Measurements from ENCODE around the gene MAP6D1. TPM values are rescaled to one million over a fixed set of nuclear protein-coding genes. Genes with fewer than 3 reads are reported as not detected.

MAP6D1 gene
- total and polyA plus RNA-seq, 2 donors (not counting 1 experiment from before 2014, with no cell fraction given), result 0.46 to 4.2 TPM

DNA sequence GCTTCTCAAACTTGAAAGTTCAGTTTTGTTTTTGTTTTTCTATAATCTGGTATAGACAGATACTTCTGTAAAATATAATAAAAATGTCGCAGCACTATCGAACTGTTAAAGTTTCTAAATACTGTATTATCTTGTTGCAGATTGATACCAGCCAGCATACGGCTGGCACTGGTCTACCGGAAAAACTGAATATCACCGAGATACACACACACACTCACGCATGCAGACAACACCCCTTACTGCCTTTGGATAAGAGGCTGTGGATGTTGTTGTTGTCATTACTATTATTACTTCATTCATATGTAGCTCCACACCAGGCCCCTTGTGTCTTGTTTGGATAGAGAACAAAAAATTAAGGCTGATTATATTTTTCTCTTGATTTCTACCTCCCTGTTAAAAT is 32.4 kb downstream of the MAP6D1 start:
- H3K4me3 Mint-ChIP-seq, result no peak overlapping the region
- TF ChIP-seq EZH2 (IDR thresholded peaks at IDR 0.05; ENCODE audit: borderline replicate concordance, insufficient read depth, low read depth, low read length, poor library complexity, severe bottlenecking), result no peak
- TF ChIP-seq, protein P1, sequence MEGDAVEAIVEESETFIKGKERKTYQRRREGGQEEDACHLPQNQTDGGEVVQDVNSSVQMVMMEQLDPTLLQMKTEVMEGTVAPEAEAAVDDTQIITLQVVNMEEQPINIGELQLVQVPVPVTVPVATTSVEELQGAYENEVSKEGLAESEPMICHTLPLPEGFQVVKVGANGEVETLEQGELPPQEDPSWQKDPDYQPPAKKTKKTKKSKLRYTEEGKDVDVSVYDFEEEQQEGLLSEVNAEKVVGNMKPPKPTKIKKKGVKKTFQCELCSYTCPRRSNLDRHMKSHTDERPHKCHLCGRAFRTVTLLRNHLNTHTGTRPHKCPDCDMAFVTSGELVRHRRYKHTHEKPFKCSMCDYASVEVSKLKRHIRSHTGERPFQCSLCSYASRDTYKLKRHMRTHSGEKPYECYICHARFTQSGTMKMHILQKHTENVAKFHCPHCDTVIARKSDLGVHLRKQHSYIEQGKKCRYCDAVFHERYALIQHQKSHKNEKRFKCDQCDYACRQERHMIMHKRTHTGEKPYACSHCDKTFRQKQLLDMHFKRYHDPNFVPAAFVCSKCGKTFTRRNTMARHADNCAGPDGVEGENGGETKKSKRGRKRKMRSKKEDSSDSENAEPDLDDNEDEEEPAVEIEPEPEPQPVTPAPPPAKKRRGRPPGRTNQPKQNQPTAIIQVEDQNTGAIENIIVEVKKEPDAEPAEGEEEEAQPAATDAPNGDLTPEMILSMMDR (IDR thresholded peaks at IDR 0.05), result no peak
- Histone ChIP-seq H3K27ac (ENCODE audit: low read length in 2 of 2) (no peak overlapping the region), H3K4me3 (ENCODE audit: control extremely low read depth in 1 of 5, extremely low read depth in 1 of 5, insufficient read depth in 1 of 5, low read depth in 2 of 5, low read length in 4 of 5) (no peak overlapping the region), H3K4me1 (ENCODE audit: control insufficient read depth in 2 of 2, insufficient read depth in 2 of 2, low read length in 2 of 2) (no peaks in the 10 kb centered on the region), H4K20me1 (ENCODE audit: control insufficient read depth, insufficient read depth, low read length, poor library complexity, severe bottlenecking) (no peaks in the 10 kb centered on the region), H3K9me3 (ENCODE audit: control extremely low read depth in 1 of 3, control insufficient read depth in 2 of 3, insufficient read depth in 1 of 3, low read length in 2 of 3) (no peaks in the 10 kb centered on the region), H2AFZ (ENCODE audit: insufficient read depth, low read depth, low read length, poor library complexity, severe bottlenecking) (no peak overlapping the region), H3K4me2 (replicated peaks; ENCODE audit: low read depth, low read length, poor library complexity, severe bottlenecking) (no peak overlapping the region), H3K79me2 (ENCODE audit: control insufficient read depth, insufficient read depth, low read length) (no peaks in the 10 kb centered on the region), H3K9ac (ENCODE audit: low read length) (no peak overlapping the region), H3K27me3 (replicated peaks in 1 of 4; ENCODE audit: control extremely low read depth in 1 of 4, control insufficient read depth in 3 of 4, insufficient read depth in 4 of 4, low read length in 3 of 4) (no peaks in the 10 kb centered on the region), H3K36me3 (replicated peaks in 1 of 2; ENCODE audit: control extremely low read depth in 1 of 2, control insufficient read depth in 1 of 2, extremely low read depth in 1 of 2, insufficient read depth in 2 of 2, low read length in 1 of 2) (peaks cover 8 to 43% of the 10 kb centered on the region in 2 experiments)
- no peaks in the 10 kb centered on the region for H3K4me1 Mint-ChIP-seq
- no CpG with 5 or more reads among the region's 6 CpGs for WGBS (ENCODE audit: insufficient coverage)
- no peaks in the 10 kb centered on the region for H3K27me3 Mint-ChIP-seq
- no peak overlapping the region for H3K27ac Mint-ChIP-seq
- ATAC-seq (ENCODE audit: low read depth) (no peak), DNase-seq (no peak)
- CTCF ChIA-PET, result no interaction called here
- intact Hi-C loops (cut with micrococcal nuclease), result no loop called here
- POLR2A ChIA-PET, result no interaction called here
- H3K9me3 Mint-ChIP-seq (ENCODE audit: insufficient read depth), result no peaks in the 10 kb centered on the region

DNA sequence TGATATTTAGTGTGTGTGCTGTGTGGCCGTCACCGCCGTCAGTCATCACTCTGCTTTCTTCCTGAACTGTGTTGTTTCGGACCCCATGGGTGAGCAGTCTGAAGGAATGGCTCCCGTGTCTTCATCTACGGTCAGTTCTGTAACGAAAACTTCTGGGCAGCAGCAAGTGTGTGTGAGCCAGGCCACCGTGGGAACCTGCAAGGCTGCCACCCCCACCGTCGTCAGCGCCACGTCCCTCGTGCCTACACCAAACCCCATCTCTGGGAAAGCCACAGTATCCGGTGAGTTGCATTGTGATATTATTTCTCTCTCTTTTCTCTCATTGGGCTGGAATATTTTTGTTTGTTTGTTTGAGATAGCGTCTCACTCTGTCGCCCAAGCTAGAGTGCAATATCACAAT is 34.7 kb downstream of the MAP6D1 start:
- H3K36me3 ChIP-seq (replicated peaks in 1 of 2; ENCODE audit: control extremely low read depth in 1 of 2, control insufficient read depth in 1 of 2, extremely low read depth in 1 of 2, insufficient read depth in 2 of 2, low read length in 1 of 2), result peaks cover 10 to 56% of the 10 kb centered on the region in 2 experiments
- DNase-seq (no peak), ATAC-seq (ENCODE audit: low read depth) (no peak)
- TF ChIP-seq, protein P1 (IDR thresholded peaks at IDR 0.05), result no peak
- TF ChIP-seq EZH2 (IDR thresholded peaks at IDR 0.05; ENCODE audit: borderline replicate concordance, insufficient read depth, low read depth, low read length, poor library complexity, severe bottlenecking), result no peak
- H3K9ac ChIP-seq (ENCODE audit: low read length), result no peak overlapping the region
- no peaks in the 10 kb centered on the region for H3K27me3 ChIP-seq (replicated peaks in 1 of 4; ENCODE audit: control extremely low read depth in 1 of 4, control insufficient read depth in 3 of 4, insufficient read depth in 4 of 4, low read length in 3 of 4)
- no peak overlapping the region for H3K4me3 Mint-ChIP-seq
- H3K4me1 Mint-ChIP-seq, result no peaks in the 10 kb centered on the region
- H3K27ac Mint-ChIP-seq, result no peak overlapping the region
- WGBS (ENCODE audit: insufficient coverage), result 100% methylated on average over 12 of the region's 16 CpGs
- H3K4me2 ChIP-seq (replicated peaks; ENCODE audit: low read depth, low read length, poor library complexity, severe bottlenecking), result no peak overlapping the region
- intact Hi-C loops (cut with micrococcal nuclease), result no loop called here
- POLR2A ChIA-PET, result no interaction called here
- H3K4me1 ChIP-seq (ENCODE audit: control insufficient read depth in 2 of 2, insufficient read depth in 2 of 2, low read length in 2 of 2), result no peaks in the 10 kb centered on the region
- H3K4me3 ChIP-seq (ENCODE audit: control extremely low read depth in 1 of 5, extremely low read depth in 1 of 5, insufficient read depth in 1 of 5, low read depth in 2 of 5, low read length in 4 of 5), result no peak overlapping the region
- no peaks in the 10 kb centered on the region for H3K9me3 ChIP-seq (ENCODE audit: control extremely low read depth in 1 of 3, control insufficient read depth in 2 of 3, insufficient read depth in 1 of 3, low read length in 2 of 3)
- H3K79me2 ChIP-seq (ENCODE audit: control insufficient read depth, insufficient read depth, low read length), result no peaks in the 10 kb centered on the region
- H4K20me1 ChIP-seq (ENCODE audit: control insufficient read depth, insufficient read depth, low read length, poor library complexity, severe bottlenecking), result no peaks in the 10 kb centered on the region
- H3K9me3 Mint-ChIP-seq (ENCODE audit: insufficient read depth), result no peaks in the 10 kb centered on the region
- no peak overlapping the region for H2AFZ ChIP-seq (ENCODE audit: insufficient read depth, low read depth, low read length, poor library complexity, severe bottlenecking)
- CTCF ChIA-PET, result interaction anchor here (1.1 kb wide), 1 partner anchor 23 kb away, joined by 3 read pairs; no protein-coding TSS in a partner anchor
- H3K27ac ChIP-seq (ENCODE audit: low read length in 2 of 2), result no peak overlapping the region
- no peaks in the 10 kb centered on the region for H3K27me3 Mint-ChIP-seq
